NCI-H1694 treated with DMSO at 0.1 percent for 48 hours (cell line): ENCODE results near the gene APOBEC2.
A peak's percentile ranks its signal among the peaks of the same experiment; 100 is the strongest.

Experiments
- DNase-seq: peaks from one replicate; lab custom pipeline; 2025; lab: John Stamatoyannopoulos, UW

Gene APOBEC2

DNA sequence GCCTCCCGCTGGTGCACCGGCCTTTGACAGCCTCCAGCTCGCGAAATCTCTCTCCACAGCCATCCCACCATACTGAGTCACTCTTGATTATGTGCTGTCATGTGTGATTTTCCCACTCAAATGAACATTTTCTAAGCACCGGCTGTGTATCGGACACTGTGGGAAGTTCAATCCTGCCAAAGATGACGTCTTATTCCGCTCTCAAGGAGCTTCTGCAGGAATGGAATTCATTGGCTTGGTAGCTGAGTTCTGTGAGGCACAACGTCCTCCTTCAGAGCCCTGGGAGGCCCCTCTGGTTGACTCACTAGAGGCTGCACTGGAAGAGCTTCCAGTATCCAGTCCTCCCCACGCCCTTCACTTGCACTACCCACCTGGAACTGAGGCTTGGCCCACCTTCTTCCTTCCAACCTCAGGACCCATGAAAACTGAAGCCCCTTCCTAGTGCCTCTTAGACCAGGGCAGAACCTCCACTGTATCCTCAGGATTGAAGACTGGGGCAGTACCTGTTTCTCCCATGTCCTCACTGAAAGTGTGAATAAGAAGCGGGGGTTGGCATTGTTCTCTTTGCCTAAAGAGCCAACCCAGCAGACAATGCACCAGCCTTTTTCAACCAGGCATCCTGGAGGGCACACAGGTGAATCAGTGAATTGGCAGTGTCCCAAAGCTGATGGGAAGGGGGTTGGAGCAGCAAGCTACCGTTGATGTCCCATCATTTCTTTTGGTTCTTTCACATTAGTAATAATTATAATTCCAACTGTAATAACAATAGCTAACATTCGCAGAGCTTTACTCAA is 15.7 kb upstream of the APOBEC2 start:
- DNase-seq: no peak

DNA sequence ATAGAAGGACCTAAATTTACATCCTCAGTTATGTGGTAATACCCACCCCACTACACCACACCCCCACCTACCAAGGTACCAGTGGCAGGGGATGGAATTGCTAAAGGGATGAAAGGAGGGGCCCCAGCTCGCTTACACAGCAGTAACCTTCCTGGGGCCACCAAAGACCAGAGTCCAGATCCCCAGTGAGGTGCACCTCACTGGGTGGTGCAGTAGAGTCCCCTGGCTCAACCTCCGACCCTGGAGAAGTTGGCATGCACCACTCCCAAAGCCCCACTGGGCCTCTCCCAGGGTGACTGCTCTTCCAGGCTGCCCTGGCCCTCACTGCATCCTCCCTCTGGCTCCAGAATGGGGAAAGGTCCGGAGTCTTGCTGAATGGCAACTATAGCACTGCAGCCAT is 14.8 kb upstream of the APOBEC2 start:
- DNase-seq: no peak

DNA sequence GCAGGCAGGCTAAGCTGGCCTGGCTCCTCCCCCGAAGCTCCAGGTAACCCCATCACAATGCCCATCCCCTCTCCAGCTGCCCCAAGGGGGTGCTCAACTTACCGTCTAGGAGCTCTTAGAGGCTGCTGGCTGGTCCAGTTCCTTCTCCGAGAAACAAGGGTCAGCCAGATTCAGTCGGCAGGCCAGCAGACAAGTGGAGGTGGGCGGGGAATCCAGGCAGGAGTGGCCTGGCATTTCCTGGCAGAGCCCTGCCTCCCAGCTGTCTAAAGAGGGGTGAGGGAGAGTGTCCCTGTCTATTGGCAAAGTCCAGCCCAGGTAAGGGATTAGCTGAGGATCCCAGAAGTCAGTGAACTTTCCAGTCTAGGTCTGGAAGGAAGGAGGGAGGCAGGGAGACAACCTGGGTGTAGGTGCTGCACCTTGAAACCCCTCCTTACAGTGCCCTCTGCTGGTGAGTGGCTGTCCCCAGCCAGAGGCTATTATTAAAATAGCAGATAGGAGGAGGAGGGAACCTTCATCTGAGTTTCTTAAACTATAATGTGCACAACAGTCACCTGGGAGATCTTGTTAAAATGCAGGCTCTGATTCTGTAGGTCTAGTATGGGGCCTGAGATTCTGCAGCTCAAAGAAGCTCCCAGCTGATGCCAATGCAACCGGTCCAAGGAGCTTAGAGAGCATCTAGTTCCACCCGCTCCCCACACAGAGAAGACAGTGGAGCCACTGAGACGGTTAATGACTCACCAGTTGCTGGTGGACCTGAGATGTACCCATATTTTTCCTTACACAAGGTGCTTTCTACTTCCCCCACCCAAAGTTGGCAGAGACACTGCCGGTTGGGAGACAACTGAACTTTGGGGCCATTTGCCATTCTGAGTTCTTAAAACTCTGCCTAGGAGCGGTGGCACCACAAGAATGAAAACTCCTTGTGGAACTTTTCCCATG is 13.7 kb upstream of the APOBEC2 start, which contains the start of gene UNC5CL:
Gene UNC5CL, minus strand, starts transcription at position 162 of the 939 bp plus-strand sequence. CDS start 4,147 bp downstream, outside the sequence.
- no peak for DNase-seq

DNA sequence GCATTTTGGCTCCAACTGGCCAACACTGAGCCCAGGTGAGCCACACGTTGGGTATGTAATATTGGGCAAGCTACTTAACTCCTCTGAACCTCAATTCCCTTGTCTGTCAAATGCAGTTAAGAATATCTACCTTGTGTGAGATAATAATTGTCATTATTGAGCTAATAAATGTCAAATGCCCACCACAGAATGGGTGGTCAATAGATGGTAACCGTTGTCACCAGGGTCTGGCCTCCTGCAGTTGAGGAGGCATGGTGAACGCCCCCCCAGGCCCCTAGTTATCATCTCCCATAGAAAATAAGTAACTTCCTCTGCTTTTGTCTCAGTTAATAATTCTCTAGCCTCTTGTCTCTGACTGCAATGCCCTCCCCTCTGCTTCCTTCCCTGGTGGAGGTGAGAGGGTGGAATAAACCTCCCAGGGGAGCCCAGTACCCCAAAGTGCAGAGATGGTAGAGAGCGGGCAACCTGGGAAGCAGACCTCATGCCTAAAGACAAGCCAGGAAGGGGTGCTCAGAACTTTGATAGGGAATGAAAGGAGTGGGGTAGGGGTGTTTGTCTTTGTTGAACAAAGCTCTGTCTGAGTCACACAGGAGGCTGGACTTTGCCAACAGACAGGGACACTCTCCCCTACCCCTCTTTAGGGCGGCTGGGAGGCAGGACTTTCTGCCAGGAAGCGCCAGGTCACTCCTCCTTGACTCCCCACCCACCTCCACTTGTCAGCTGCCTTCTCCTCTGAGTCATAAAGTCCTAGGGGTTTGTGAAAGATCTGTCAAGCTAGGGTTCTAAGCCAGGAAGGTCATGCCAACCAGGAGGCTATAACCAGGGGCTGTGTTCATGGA is 12.7 kb upstream of the APOBEC2 start:
- DNase-seq: no peak

DNA sequence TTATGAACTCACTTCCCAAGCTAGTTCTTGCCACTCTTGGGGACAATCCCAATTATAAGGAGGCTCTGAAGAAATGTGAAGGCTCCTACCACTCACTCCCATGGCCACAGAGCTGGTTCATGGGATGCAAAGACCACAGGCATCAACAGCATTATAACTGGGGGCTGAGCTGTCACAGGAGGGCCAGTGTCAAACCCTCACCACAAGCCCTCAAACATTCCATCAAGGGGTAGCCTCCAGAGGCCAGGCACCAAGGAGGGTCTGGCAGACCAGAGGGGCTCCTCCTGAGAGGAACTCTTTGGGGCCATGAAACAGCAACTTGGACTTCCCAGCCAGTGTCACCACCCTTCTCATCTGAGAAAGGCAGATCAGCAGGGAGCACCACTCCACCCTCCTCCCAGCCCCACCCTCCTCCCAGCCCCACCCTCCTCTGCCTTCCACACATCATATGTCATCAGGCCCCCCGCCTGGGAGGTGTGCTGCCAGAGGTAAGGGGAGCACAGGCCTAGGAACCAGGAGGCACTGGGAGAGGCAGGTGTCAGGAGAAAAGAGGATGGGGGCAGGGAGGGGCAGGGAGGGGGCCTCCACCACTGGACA is 12.0 kb upstream of the APOBEC2 start:
- no peak for DNase-seq

DNA sequence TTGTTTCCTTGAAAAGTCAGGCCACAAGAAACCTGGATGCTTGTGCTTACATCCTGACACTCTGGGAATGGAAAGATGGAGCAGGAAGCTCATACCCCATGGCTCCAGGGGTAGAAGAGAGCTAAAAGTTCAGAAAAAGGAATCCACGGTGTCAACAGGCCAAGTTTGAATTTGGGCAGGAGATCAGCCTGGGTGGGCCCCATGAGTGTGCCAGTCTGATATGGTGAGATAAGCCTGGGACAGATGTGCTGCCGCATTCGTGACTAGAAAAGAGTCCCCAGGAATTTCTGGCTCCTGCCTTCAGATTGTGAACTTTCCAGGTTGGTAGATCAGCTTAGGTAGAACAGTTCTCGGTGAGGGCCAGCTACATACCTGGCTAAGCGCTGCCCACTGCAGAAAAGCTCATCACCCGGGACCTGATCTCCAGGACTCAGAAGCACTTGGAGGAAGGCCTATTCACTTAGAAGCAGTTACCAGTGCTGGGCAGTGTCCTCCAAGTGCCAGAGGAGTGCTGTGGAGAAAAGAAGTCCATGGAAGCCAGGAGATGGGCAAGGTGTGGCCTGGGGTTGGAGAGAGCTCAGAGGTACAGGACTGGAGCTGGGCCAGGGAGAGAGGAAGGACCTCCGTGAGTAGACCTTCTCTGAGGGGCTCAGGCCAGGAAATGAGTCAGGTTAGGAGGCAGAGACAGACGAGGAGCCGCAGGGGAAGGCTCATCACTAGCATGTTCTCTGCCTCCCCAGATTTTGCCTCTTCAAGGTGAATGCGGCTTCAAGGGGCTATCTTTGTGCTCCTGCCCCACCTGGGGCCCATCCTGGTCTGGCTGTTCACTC is 10.6 kb upstream of the APOBEC2 start, which contains the start of gene TSPO2:
Gene TSPO2, plus strand, starts transcription at position 242 of the 830 bp plus-strand sequence. Its CDS starts 519 bp downstream, at position 761.
- no peak for DNase-seq

DNA sequence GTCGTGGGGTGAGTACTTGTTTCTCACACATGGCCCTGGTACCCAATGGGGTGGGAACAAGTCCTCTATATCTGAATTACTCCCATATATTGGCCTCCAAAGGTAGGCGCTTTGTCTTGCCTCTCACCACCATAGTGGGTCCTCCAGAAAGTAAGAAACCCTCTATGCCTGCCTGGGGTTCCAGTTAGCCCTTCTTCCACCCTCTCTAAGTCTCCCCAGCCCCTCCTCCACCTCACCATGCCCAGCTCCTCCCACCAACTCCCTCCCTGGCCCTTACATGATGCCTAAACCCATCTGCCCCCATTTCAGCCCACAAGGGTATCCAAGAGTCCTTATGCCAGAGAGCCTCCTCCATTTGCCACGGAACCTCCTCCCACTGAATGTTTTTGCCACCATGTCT is 9.9 kb upstream of the APOBEC2 start:
- no peak for DNase-seq

DNA sequence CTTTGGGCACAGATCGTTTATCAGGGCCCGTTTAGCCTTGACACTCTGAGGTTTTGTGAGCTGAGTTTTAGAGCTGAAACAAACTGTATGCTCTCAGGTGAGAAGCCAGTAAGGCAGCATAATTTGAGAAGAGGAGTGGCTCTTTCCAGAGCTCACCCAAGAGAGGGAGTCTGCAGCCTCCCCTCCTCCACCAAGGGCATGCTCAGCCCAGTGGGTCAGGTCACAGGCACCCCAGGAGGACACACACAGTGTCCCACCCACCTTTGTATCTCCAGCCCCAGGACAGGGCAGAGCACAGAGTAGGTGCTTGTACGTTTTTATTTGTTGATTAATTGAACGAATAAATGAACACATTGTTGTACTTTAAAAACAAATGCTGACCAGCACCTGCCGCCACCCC is 7.3 kb upstream of the APOBEC2 start:
- no peak for DNase-seq

DNA sequence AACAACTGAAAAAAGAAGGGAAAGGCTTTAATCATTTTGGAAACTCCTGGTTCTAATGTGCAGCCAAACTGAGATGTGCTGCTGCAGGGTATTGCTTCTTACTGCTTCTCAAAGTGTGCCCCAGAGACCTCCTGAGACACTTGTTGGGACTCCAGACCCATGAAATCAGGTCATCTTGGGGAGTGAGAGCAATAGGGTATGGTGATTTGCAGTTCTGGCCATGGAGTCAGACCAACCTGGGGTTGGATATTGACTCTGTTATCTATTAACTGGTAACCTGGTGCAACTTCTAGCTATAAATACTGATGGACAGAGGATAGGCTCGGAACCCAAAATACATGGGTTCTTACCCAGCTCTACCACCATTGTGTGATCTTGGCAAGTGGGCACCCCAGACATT is 6.9 kb upstream of the APOBEC2 start:
- no peak for DNase-seq

DNA sequence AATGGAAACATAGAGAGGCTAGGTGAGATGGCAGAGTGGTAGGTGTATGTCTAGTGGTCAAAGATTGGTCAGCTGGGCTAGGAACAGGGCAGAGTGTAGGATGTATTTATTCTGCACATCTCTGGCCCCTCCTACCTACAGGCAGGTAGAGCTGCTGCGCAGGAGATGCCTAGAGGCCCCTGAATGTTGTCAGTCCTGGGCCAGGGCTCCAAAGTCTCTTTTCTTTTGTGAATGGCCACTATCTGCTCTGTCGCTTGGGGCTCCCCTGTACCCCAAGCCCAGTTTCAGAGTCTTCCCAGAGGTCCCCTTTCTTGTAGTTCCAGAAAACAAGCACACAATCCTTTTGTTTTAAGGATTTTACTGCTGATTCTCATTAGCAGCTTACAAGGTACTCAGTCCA is 5.7 kb upstream of the APOBEC2 start:
- no peak for DNase-seq

DNA sequence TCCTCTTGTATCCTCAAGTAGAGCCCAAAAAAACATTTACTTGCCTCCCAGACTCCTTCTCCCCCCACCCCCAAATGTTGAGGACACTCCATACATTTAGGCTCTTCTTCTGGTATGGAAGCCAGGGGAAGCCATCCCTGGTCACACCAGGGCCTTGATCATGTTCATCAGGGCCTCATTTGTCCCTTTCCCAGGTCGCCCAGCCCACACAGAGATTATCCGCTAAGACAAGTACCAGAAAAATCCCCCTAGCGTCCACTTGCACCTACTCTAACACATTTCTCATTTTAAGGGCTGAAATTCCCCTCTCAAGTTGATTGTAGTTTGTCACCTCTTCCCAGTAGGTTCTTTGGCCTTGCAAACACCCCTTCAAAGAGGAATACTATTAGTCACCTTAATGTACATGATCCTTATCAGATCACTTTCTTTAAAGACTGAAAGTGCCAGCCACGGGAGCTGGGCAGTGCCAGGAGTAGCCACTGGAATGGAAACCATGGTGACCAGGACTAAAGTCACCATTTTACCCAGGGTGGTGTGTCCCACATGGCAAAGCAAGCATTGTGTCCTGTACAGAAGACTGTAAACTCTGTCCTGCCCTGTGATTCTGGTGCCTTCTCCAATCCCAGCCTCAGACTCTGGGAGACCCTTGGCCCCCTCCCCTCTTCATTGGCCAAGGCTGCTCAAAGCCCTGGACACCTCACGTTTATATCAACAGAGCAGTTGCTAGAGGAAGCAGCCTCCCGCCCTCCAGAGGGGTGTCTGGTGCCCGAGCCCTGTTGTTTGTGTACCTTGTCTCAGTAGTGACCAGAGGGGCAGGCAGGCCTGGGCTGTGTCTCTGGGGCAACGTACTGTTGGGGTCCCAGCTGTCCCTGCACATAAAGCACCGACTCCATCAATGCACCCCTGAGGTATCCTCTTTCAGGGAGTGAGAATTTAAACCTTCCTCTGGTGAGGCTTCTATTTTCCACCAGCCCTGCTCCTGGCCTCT is 5.0 kb upstream of the APOBEC2 start:
- DNase-seq: no peak

DNA sequence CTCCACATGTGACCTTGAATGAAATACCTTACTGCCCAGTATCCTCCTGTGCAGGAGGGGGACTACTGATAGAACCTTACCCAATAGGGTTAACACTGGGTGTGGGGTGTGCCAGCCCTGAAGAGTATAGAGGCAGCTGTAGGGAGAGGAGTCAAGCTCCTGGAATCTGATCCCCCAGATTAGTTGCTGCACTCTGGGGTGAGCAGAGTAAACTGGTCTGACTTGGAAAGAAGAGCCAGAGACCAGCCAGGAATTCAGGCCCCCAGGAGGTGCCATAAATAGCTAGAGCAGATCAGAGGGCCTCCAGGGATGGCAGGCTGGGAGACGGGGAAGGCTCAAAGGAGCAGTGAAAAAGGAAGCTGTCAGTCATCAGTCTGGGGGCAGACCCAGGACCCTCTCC is 3.5 kb upstream of the APOBEC2 start:
- DNase-seq: no peak

DNA sequence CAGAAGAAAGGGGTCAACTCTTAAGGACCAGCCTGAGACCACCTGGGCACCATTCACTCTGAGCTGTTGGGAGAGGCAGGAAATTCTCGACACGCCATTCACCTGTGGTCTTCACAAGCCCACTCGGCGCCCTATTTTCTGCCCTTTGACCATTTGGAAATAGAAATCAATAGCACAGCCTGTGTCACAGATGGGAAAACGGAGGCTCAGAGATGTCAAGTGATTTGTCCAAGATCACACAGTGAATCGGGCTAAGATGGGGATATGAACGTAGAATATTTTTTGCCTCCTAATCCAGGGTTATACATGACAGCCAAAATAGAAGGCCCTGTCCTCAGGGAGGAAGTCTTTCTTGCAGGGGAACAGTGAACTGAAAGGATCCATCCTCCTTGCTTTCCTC is 3.0 kb upstream of the APOBEC2 start:
- DNase-seq: no peak

DNA sequence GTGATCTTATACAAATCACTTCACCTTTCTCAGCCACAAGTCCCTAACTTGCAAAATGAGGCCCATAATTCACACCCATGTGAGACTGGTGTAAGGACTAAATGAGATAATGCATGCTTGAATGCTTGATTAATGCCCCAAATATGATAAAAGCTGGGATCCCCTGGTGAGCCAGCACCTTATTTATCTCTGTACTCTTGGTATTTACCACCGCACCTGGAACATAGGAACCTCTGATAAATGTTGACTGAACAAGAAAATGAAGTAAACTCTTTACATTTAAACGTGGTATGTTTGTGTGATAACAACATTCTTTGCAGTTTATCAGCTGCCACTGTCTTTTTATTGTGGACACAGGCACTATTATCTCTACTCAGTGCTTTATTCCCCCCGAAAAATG is 2.5 kb upstream of the APOBEC2 start:
- no peak for DNase-seq

DNA sequence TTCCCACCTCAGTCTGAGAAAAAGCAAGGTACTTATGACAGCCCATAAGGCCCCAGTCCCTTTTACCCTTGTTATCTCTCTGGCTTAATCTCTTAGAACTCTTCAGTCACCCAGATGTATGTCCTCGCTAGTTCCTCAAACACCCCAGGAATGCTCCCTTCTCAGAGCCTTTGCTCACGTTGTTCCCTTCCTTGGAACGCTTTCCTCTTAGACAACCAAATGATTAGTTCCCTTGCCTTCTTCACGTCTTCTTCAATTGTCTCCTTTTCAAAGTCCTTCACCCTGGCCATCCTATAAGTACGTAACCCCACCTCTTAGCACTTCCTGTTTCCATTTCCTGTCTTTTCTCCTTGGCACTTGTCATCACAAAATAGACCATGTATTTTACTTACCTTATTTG is 1.1 kb upstream of the APOBEC2 start:
- no peak for DNase-seq

DNA sequence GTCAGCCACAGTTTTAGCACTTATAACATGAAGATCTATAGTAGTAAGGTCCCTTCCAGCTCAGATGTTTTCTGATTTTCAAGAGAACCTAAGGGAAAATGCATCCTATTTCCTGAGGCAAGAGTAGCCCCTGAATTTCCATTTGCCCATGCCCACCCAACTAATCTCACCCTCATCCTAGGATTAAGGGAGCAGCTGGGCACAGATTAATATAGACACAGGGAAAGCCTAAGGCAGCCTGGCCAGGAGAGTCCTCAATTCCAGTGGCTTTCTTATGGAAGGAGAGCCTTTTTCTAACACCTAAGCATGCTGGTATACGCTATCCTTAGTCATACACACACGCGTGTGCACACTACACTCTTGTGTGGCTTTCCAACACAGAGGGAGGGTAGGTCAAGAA is 1.5 kb downstream of the APOBEC2 start:
- no peak for DNase-seq

DNA sequence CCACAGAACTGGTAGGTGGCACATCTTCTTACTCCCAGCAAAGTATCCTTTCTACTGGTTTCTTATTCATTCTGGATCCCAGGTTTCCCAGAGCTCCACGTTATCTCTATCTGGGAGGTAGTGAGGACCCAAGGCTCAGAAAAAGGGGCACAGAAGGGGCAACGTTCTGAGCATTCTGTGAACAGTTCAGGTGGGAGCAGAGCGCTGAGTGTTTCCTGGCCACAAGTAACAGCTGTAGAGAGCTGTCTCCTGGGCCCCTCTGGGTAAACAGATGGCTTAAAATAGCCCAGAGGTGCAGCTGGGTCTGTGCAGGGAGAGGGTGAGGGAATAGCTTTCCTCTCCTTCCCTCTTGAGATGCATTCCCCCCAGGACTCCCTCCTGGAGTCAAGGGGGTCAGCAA is 2.1 kb downstream of the APOBEC2 start:
- DNase-seq: peak; percentile 30

DNA sequence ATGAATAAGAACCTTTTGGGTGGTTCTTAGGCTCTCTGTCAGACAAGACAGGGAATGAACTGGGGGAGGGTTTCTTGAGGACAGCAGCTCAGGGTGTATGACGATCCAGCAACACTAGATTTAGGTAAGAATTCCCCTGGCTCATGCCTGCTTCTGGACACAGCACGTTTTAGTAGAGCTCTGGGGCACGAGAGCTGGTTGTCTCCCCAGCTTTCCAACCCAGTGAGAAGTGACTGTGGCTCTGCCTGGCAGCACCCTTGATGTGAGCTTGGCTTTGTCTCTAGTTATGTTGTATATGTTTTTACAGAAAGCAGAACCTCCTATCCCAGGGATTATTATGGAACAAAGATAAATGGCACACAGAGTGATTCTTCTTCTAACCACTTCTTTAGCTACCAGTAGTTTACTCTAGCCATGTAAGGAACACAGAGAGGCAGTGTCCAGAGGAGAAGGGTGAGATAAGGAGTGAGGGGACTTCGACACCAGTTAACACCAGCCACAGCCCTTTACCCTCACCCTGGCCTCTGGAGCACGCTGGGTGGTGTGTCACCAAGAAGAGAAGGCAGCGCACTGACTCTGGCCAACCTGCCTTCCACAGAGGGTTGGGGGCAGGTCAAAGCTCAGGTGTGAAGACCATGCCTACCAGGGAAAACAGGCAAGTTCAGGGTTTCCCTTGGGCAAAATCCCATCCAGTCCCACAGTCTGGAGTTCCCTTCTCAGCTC is 3.9 kb downstream of the APOBEC2 start:
- DNase-seq: no peak

DNA sequence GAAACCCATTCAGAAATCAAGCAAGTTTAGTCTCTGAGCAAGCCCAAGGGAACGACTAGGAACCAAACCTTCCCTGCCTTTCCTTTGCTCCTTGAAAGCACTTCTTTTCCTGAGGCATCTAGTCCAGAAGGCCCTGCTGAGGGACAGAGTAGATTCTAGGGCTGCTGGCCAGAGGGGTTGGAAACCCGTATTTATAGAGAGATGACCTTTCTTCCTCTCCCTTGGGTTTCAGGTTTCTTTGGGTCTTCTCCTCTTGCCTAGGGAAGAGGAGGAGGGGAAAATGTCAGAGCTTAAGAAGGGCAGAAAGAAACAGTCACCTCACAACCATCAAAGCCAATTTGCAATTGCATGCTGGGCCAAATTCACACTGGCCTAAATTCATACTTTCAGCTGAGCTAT is 5.8 kb downstream of the APOBEC2 start:
- DNase-seq: no peak
